GM03348 (cell line): ENCODE results near the gene TMPRSS11B.
"Not testable (repeated sequence)": the region's sequence is repeated elsewhere in the genome, so short reads cannot be mapped to it uniquely, and the experiment has no call there.

ENCODE experiments used
- DNase-seq: peaks from one replicate; pipeline ENCODE4 v3.0.0; 2012; ENCODE audit warnings: low spot score

TMPRSS11B gene

GRCh38 chr4:68245594-68245993, at the start of gene TMPRSS11B:
TSS of gene TMPRSS11B (minus strand) at chr4:68245694. CDS start at chr4:68245558, 136 bp downstream.
- DNase-seq, result no peak

- no peak for DNase-seq
Measured at GRCh38 chr4:68291256-68291655, 45.8 kb upstream of the TMPRSS11B start.

GRCh38 chr4:68288393-68288740, 42.9 kb upstream of the TMPRSS11B start:
- DNase-seq, result no peak

- DNase-seq, result no peak
Measured at GRCh38 chr4:68287704-68288392, 42.4 kb upstream of the TMPRSS11B start.

- no peak for DNase-seq
Measured at GRCh38 chr4:68283714-68284113, 38.2 kb upstream of the TMPRSS11B start.

GRCh38 chr4:68283095-68283494, 37.6 kb upstream of the TMPRSS11B start:
- no peak for DNase-seq

- not testable (repeated sequence) for DNase-seq
Measured at GRCh38 chr4:68281796-68282740, 36.6 kb upstream of the TMPRSS11B start.

- no peak for DNase-seq
Measured at GRCh38 chr4:68278029-68278428, 32.5 kb upstream of the TMPRSS11B start.

GRCh38 chr4:68277627-68278026, 32.1 kb upstream of the TMPRSS11B start:
- no peak for DNase-seq

GRCh38 chr4:68272860-68273259, 27.4 kb upstream of the TMPRSS11B start:
- DNase-seq, result peak; percentile 18

GRCh38 chr4:68272380-68272779, 26.9 kb upstream of the TMPRSS11B start:
- DNase-seq, result peak; percentile 50

GRCh38 chr4:68271851-68272357, 26.4 kb upstream of the TMPRSS11B start:
- peak; percentile 74 for DNase-seq

GRCh38 chr4:68267433-68267944, 22.0 kb upstream of the TMPRSS11B start:
- no peak for DNase-seq

GRCh38 chr4:68264875-68265565, 19.5 kb upstream of the TMPRSS11B start:
- no peak for DNase-seq

- no peak for DNase-seq
Measured at GRCh38 chr4:68259191-68259590, 13.7 kb upstream of the TMPRSS11B start.

GRCh38 chr4:68257719-68258118, 12.2 kb upstream of the TMPRSS11B start:
- no peak for DNase-seq

- DNase-seq, result no peak
Measured at GRCh38 chr4:68256284-68256683, 10.8 kb upstream of the TMPRSS11B start.

- DNase-seq, result no peak
Measured at GRCh38 chr4:68250151-68250930, 4.8 kb upstream of the TMPRSS11B start.

GRCh38 chr4:68249434-68249833, 3.9 kb upstream of the TMPRSS11B start:
- DNase-seq, result no peak

GRCh38 chr4:68240620-68241019, 4.9 kb downstream of the TMPRSS11B start:
- no peak for DNase-seq

GRCh38 chr4:68228568-68228967, 16.9 kb downstream of the TMPRSS11B start:
- no peak for DNase-seq
